Superior temporal gyrus (tissue), 1 donor: ENCODE results near the gene SLC12A9.
"Not testable (repeated sequence)": the region's sequence is repeated elsewhere in the genome, so short reads cannot be mapped to it uniquely, and the experiment has no call there.

Experiments used
- DNase-seq: peaks from one replicate; pipeline ENCODE4 v3.0.0-alpha.2; 2016; ENCODE audit errors: extremely low spot score

The SLC12A9 gene, protein sequence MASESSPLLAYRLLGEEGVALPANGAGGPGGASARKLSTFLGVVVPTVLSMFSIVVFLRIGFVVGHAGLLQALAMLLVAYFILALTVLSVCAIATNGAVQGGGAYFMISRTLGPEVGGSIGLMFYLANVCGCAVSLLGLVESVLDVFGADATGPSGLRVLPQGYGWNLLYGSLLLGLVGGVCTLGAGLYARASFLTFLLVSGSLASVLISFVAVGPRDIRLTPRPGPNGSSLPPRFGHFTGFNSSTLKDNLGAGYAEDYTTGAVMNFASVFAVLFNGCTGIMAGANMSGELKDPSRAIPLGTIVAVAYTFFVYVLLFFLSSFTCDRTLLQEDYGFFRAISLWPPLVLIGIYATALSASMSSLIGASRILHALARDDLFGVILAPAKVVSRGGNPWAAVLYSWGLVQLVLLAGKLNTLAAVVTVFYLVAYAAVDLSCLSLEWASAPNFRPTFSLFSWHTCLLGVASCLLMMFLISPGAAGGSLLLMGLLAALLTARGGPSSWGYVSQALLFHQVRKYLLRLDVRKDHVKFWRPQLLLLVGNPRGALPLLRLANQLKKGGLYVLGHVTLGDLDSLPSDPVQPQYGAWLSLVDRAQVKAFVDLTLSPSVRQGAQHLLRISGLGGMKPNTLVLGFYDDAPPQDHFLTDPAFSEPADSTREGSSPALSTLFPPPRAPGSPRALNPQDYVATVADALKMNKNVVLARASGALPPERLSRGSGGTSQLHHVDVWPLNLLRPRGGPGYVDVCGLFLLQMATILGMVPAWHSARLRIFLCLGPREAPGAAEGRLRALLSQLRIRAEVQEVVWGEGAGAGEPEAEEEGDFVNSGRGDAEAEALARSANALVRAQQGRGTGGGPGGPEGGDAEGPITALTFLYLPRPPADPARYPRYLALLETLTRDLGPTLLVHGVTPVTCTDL

DNA sequence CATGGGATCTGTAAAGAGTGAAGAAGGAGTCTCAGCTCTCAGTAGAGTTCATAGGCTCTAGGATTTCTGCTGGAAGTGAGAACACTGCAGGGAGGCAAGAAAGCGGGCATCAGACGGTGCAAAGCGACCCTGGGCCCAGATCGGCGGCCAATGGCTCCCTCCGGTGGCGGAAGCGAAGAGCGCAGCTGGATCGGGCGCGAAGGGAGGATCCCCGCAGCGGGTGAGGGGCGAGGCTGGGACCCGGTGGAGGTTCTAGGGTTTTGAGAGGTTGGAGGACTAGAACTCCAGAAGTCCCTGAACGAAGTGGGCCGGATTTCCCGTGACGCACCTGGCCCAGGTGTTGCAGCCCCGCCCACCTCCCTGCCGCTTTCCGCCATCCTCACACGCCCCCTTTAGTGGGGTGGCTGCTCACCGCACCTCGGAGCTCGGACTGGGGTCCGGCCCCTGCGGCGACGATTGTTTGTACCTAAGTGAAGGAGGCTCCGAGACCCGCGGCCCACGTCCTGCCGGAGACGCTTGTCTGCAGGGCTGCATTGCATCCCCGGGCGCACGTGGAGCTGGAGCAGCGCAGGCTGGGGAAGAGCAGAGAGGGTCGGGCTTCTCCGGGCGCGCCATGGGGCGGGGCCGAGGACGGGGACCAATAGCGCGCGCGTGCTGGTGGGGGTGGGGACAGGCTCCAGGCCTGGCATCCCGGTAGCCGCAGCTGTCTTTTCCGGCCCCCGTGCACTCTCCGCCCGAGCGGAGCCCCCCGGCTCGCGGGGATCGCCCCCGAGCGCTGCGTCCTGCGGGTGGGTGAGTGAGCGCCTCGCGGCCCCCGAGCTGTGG is at the start of gene SLC12A9:
SLC12A9 (plus strand) TSS at position 666 of the 825 bp plus-strand sequence. CDS start 1,485 bp downstream, outside the sequence.
- DNase-seq = peak; percentile 85

DNA sequence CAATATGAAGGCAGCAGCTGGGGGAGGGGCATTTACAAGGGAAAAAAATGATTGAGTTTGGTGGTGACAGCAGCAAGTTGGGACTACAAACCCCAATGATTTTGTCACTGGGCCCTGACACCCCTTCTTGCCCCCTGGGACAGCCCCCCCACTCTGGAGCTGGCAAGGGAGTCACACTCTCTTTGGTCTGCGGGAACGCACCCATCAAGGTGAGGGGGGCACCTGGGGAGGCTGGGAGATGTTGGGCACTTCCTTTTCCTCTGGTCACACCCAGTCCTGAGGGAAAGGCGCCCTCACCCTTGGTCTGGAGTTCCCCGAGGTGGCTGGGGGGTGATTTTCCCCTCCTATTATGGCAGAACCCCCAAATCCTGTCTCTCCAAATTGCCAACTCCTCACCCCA is 49.6 kb upstream of the SLC12A9 start:
- no peak for DNase-seq

DNA sequence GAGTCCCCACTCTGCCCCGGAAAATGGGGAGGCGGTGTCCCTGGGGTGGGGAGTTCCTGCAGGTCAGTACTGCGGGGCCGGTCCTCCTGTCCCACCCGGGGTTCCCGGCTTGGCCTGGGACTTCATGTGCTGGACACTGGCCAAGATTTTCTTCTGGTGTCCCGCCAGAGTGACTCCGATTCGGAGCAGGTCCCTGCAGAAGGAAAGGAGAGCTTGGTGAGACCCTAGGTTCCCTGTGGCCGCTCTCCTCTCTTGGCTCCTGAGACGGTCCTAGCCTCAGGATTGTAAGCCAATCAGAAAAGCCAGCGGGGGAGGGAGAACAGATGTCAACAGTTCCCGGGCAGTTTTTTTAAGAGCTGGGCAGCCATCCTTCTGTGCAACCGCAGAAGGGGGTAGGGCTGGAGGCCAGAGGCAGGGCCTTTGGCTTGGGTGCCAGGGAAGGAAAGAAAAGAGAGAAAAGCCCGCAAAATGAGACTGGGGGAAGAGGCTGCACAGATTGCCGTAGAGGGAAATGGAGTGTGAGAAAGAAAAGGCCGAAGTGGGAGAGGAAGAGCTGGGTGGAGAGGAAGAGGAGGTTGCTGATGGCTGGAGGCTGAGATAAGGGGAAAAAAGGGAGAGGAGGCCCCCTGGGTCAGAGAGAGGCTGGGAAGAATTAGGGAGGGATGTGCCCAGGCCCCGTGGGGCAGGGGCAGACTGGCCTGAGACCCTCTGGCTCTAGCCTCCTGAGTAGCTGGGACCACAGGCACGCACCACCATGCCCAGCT is 48.9 kb upstream of the SLC12A9 start:
- peak; percentile 68 for DNase-seq

DNA sequence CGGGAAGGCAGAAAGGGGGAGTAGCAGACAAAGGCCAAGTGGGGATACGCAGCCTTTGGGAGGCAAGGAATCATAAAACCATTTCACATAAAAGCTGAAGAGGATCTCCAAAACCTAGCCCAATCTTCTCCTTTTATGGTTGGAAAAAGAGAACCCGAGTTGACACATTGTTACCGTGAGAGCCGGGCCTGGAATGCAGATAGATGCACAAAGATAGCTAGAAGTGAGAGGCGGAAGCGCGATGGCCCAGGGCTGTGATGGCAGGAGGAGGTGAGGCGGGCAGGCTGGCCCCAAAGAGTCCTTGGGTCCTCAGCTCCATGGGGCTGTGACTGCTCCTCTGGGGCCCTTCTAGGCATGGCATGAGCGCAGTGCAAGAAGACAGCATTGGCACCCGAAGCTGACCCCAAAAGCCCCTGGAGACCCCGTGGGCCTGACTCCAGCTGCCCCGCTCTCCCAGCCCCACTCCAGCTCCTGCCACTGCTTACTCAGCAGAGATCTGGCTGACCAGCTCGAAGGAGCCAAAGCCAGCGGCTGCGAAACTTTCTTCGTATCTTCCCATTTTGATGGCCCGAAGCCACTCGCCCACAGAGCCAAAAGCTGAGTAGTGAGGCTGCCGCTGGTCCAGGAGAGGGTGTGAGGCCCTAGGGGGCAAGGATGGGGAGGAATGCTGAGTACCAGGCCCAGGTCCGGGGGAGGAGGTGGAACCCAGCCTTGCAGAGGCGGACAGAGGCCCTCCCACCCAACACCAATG is 47.7 kb upstream of the SLC12A9 start:
- no peak for DNase-seq

DNA sequence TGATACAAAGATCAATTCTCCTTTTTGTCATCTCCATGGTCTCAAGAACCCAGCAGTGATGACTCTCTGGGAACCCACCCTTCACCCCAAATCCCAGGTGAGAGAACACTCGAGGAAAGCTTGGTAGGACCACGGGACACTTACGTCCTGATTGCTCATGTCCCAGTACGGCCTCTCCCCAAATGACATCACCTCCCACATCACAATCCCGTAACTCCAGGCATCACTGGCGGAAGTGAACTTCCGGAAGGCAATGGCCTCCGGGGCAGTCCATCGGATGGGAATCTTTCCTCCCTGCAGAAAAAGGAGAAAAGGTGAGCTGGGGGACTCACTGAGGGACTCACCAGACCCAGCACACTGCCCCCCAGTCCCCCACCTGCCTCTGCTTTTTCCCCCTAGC is 46.2 kb upstream of the SLC12A9 start:
- no peak for DNase-seq

DNA sequence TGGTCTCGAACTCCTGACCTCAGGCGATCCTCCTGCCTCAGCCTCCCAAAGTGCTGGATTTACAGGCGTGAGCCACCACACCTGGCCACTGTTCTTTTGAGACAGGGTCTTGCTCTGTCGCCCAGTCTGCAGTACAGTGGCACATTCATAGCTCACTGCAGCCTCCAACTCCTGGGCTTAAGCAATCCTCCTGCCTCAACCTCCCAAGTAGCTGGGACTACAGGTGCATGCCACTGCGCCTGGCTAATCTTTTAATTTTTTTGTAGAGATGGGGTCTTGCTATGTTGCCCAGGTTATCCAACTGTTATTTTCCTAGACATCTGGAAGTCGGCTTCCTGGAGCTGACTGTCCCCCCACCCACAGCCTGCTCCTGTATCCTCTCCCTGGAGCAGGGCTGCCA is 45.6 kb upstream of the SLC12A9 start:
- not testable (repeated sequence) for DNase-seq

DNA sequence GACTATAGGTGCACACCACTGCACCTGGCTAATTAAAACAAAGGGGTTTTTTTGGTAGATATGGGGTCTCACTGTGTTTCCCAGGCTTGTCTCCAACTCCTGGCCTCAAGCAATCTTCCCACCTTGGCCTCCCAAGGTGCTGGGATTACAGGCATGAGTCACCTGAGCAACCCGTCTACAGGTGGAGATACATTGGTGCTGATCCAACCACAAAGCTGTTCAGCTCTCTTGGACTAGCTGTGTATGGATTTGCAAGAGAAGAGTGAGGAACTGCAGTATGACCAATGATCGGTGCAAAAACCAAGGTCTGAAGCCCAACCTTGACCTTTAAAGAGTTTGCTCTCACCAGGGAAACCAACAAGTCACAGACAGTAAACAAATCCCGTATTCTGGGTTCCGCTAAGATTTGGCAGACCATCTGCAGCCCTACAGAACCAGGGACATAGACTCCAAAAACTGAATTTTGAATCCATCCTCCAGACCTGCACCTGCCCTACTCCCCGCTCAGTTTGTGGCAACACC is 44.1 kb upstream of the SLC12A9 start:
- no peak for DNase-seq

DNA sequence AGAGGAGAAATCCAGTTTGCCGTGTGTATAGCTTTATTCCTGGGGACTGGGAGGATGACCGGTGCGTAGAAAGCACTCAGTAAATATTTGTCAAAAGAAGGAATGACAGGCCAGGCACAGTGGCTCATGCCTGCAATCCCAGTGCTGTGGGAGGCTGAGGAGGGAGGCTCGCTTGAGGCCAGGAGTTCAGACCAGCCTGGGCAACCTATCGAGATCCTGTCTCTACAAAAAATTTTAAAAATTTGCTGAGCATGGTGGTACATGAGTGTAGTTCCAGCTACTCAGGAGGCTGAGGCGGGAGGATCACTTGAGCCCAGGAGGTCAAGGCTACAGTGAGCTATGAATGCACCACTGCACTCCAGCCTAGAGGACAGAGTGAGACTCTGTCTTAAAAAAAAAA is 41.0 kb upstream of the SLC12A9 start:
- DNase-seq = no peak

DNA sequence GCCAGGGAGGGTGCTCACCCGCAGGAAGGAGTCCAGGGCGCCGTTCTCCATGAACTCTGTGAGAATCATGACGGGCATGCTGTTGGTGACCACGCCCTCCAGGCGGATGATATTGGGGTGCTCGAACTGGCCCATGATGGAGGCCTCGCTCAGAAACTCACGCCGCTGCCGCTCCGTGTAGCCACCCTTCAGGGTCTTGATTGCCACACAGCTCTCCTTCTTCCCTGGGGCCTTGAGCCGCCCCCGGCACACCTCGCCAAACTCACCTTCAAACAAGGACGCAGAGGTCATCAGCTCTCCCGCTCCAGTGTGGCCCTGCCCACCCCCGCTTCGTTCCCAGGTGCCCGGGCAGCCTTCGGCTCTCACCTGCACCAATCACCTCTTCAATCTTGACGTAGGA is 39.8 kb upstream of the SLC12A9 start:
- DNase-seq = no peak

DNA sequence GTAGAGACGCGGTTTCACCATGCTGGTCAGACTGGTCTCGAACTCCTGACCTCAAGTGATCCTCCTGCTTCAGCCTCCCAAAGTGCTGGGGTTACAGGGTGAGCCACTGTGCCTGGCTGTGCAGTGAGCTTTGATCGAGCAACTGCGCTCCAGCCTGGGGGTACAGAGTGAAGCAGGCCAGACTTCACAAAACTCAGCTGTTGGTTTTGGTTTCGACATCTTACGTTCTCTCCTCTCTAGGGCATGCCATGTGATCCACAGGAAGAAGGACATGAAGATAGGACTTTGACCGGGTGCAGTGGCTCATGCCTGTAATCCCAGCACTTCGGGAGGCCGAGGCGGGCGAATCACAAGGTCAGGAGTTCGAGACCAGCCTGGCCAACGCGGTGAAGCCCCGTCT is 36.0 kb upstream of the SLC12A9 start:
- DNase-seq = not testable (repeated sequence)

DNA sequence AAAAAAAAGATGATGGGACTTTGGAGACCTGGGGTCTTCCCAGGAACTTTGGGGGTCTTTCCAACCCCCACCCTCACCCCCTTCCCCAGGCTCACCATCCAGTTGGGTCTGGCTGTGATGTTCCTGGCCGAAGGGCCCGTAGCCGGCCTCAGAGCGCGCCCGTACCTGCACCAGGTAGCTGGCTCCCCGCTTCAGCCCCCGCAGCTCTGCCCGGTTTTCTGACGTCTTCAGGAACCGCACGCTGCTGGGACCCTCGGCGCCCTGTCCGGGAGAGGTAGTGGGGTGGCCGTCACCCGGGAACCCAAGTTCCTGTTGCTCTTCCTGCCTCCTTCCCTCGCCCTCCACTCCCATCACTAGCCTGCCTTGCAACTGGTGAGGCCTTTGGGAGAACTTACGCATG is 35.4 kb upstream of the SLC12A9 start:
- DNase-seq = no peak

DNA sequence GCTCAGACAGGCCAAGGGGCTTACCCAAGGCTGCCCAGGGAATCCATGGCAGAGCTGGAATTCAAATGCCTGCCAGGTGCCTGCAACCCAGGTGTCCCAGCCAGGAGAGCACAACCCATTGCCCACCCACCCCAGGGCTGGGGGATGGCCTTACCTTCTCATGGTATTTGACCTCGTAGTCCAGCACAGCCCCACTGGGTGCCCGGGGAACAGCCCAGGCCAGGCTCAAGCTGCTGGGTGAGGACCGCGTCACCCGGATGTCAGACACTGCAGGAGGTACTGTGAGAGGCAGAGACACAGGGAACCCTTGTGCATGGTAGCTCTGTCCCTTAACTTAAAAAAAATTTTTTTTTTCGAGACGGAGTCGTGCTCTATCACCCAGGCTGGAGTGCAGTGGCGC is 34.1 kb upstream of the SLC12A9 start:
- no peak for DNase-seq

DNA sequence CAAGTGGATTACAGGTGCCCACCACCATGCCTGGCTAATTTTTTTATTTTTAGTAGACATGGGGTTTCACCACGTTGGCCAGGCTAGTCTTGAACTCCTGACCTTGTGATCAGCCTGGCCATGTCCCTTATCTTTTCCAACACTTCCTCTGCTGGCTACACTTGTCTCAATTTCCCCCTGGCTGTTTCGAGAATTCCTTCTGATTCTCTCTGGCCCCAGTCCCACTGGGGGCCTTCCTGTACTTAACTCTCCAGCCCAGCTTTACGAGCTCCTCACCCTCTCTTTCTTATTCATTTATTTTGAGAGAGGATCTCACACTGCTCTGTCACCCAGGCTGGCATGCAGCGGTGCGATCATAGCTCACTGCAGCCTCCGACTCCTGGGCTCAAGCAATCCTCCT is 33.7 kb upstream of the SLC12A9 start:
- DNase-seq = no peak

DNA sequence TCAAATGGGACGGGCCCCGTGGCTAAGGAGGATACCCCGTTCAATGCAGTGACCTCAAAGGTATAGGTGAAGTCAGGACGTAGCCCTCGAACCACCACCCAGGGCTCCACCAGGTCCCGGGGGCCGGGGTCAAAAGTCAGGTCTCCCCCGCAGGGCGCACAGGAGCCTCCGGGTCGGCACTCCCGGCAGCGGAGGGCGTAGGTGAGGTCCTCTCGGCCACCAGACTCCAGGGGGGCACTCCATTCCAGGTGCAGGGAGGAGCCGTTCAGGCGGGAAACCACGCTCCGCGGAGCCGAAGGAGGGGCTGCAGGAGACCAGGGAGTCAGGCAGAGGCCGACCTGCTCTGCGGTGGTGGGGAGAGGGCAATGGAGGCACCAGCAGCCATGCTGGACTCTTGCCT is 32.9 kb upstream of the SLC12A9 start:
- DNase-seq = no peak

DNA sequence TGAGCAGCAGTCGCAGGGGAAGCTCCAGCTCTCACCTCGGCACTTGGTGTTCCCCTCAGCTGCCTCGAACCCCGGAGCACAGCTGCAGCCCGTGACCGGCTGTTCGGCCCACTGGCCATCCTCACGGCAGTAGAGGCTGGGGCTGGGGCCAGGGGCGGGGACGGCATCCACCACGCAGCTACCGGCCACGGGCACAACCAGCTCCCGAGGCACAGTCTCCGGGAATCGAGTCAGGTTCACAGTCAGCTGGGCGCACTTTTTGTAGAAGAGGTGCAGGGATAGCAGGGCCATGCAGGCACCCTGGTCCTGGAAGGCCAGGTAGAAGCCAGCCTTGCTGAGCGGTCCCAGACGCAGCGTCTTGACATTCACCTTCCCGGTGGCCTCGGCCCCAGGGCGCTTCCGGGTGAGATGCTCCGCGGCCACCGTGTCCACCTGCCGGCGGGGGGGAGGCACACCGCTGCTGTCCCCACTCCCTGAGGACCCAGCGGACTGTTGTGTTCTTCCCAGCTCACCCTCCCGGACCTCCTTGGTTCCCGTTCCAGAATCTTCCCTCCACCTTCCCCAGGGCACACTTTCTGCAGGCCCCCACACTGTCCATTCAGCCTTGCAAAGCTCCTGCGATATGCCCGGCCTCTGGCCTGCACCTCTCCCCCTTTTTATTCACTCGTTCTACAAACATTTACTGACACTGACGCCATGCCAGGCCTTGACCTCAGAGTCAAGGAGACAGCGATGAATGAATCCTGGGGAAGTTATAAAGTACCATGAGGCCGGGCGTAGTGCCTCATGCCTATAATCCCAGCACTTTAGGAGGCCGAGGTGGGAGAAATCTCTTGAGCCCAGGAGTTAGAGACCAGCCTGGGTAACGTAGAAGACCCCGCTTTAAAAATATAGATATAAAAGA is 30.0 kb upstream of the SLC12A9 start:
- DNase-seq = no peak

DNA sequence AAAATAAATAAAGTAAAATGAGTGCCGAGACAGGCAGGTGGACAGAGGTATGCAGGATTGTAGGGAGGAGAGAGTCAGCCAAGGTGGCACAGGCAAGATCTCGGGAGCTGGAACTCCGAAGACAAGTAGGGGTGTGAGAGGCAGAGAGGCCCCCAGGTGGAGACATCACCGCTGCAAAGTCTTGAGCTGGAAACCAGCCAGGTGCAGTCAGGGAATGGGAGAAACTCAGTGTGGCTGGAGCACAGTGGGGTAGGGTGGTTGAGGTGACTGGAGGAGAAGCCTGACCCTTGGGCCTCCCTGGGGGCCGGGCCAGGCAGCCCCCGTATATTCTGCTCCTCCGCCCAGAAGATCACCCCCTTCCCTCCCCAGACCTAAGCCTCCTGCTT is 29.4 kb upstream of the SLC12A9 start:
- no peak for DNase-seq

DNA sequence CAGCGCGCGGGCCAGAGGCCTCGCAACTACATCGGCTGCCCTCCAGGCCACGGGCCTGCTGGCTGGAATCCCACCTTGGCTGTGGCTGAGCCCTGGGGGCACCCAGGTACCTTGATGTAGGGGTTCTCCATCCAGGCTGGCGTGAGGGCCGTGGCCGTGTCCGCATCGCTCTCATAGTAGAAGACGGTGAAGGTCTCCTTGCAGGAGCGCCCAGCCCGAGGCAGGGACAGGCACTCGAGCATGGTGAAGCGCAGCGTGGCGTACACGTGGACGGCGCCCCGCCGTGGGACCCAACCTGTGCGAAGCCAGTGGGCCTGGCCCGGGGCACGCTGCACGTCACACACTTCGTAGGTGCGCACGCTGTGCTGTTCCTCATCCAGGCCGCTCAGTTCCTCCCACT is 29.0 kb upstream of the SLC12A9 start:
- no peak for DNase-seq

DNA sequence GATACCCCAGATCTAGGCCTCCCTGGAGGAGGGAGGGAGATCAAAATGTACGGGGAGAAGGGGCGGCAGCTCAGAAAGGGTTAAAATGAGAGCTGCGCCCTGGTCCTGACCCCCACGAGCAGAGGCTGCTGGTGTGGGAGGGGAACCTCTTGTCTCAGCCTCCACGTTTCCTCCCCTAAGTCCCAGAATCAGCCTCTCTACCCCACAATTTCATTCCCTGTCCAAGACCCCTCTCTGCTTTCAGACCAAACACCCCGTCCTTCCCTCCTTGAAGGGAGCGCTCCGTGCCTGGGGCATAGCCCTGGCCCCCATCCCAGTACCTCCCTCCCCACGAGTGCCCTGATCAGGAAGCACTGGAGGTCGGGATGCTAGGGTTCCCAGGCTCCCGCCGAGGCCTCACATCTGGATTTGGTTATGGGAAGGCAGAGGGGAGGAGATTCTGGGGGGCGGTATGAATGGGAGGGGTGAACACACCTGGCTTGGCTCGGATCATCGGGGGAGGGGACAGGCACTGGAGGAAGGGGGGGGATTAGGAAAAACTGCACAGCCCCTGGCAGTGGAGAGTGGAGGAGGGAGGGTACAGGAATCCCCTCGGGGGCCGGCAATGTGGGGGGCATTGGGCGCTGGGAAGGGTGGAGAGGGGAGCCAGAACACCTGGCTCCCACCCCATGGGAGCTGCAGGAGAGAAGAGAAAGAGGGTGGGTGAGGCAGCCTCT is 27.9 kb upstream of the SLC12A9 start:
- DNase-seq = no peak
